Stomach smooth muscle (tissue), 2 donors: ENCODE results near the gene ITGA5.
A peak's percentile ranks its signal among the peaks of the same experiment; 100 is the strongest.

Experiments
- H3K27ac ChIP-seq: one replicate; pipeline ENCODE4 v1.7.0; 2013; ENCODE audit warnings: mild to moderate bottlenecking, low read length, inconsistent platforms
- H3K27me3 ChIP-seq, 2 donors: one replicate each; pipeline ENCODE4 v1.7.0; 2013; ENCODE audit warnings: low read length in 2 of 2; ENCODE audit not compliant: insufficient read depth in 2 of 2, control insufficient read depth in 1 of 2
- H3K36me3 ChIP-seq, 2 donors: one replicate each; pipeline ENCODE4 v1.7.0; 2013; ENCODE audit warnings: low read length in 2 of 2; ENCODE audit not compliant: control insufficient read depth in 2 of 2, insufficient read depth in 2 of 2
- H3K4me1 ChIP-seq: one replicate; pipeline ENCODE4 v1.7.0; 2013; ENCODE audit warnings: low read length; ENCODE audit not compliant: control insufficient read depth, insufficient read depth
- H3K4me3 ChIP-seq, 2 donors: one replicate each; pipeline ENCODE4 v1.7.0; 2013; ENCODE audit warnings: low read length in 2 of 2
- H3K9ac ChIP-seq, 2 donors: one replicate each; pipeline ENCODE4 v1.7.0; 2013; ENCODE audit warnings: low read length in 2 of 2, mild to moderate bottlenecking in 1 of 2
- H3K9me3 ChIP-seq, 2 donors: one replicate each; pipeline ENCODE4 v1.7.0; 2013; ENCODE audit warnings: low read length in 2 of 2; ENCODE audit not compliant: control insufficient read depth in 2 of 2
- donor health status: healthy.
- donor health status: Pancreatic carcinoma.

The ITGA5 gene

GRCh38 chr12:54444206-54444605 is 25.1 kb upstream of the ITGA5 start:
- H3K9ac ChIP-seq: no peak overlapping the region
- H3K9me3 ChIP-seq: no peaks in the 10 kb centered on the region
- no peaks in the 10 kb centered on the region for H3K27me3 ChIP-seq
- no peaks in the 10 kb centered on the region for H3K36me3 ChIP-seq
- no peak overlapping the region for H3K27ac ChIP-seq
- H3K4me3 ChIP-seq: no peak overlapping the region
- peaks cover 14% of the 10 kb centered on the region for H3K4me1 ChIP-seq

- H3K4me1 ChIP-seq: peaks cover 14% of the 10 kb centered on the region
- no peak overlapping the region for H3K27ac ChIP-seq
- no peak overlapping the region for H3K4me3 ChIP-seq
- H3K9ac ChIP-seq: no peak overlapping the region
- no peaks in the 10 kb centered on the region for H3K27me3 ChIP-seq
- no peaks in the 10 kb centered on the region for H3K36me3 ChIP-seq
- no peaks in the 10 kb centered on the region for H3K9me3 ChIP-seq
Measured at GRCh38 chr12:54443446-54443845, 24.4 kb upstream of the ITGA5 start.

GRCh38 chr12:54442961-54443360 is 23.9 kb upstream of the ITGA5 start:
- Histone ChIP-seq H3K9me3 (no peaks in the 10 kb centered on the region), H3K9ac (no peak overlapping the region), H3K4me1 (peaks cover 14% of the 10 kb centered on the region), H3K27ac (no peak overlapping the region), H3K36me3 (no peaks in the 10 kb centered on the region), H3K27me3 (no peaks in the 10 kb centered on the region), H3K4me3 (no peak overlapping the region)

GRCh38 chr12:54442099-54442498 is 23.0 kb upstream of the ITGA5 start:
- H3K9me3 ChIP-seq: no peaks in the 10 kb centered on the region
- no peaks in the 10 kb centered on the region for H3K36me3 ChIP-seq
- peaks cover 14% of the 10 kb centered on the region for H3K4me1 ChIP-seq
- H3K27ac ChIP-seq: no peak overlapping the region
- H3K4me3 ChIP-seq: no peak overlapping the region
- H3K9ac ChIP-seq: no peak overlapping the region
- H3K27me3 ChIP-seq: no peaks in the 10 kb centered on the region

GRCh38 chr12:54439521-54440255 is 20.6 kb upstream of the ITGA5 start:
- no peaks in the 10 kb centered on the region for H3K9me3 ChIP-seq
- H3K36me3 ChIP-seq: no peaks in the 10 kb centered on the region
- no peaks in the 10 kb centered on the region for H3K27me3 ChIP-seq
- peak overlapping the region in 1 of 2 donors; percentile 36 for H3K9ac ChIP-seq
- peak overlapping the region; percentile 42 for H3K27ac ChIP-seq
- peak overlapping the region in 1 of 2 donors; percentile 1 for H3K4me3 ChIP-seq
- peaks cover 14% of the 10 kb centered on the region for H3K4me1 ChIP-seq

- Histone ChIP-seq H3K9ac (peak overlapping the region in 1 of 2 donors; percentile 36), H3K27ac (peak overlapping the region; percentile 42), H3K27me3 (no peaks in the 10 kb centered on the region)
Measured at GRCh38 chr12:54439096-54439495, 20.0 kb upstream of the ITGA5 start.

GRCh38 chr12:54438517-54438916 is 19.5 kb upstream of the ITGA5 start:
- Histone ChIP-seq H3K9me3 (no peaks in the 10 kb centered on the region), H3K9ac (no peak overlapping the region), H3K4me1 (peaks cover 14% of the 10 kb centered on the region), H3K27ac (no peak overlapping the region), H3K27me3 (no peaks in the 10 kb centered on the region), H3K36me3 (no peaks in the 10 kb centered on the region), H3K4me3 (no peak overlapping the region)

More at GRCh38 chr12:54439096-54439495, 20.0 kb upstream of the ITGA5 start:
- peaks cover 14% of the 10 kb centered on the region for H3K4me1 ChIP-seq
- H3K9me3 ChIP-seq: no peaks in the 10 kb centered on the region
- H3K4me3 ChIP-seq: peak overlapping the region in 1 of 2 donors; percentile 1
- no peaks in the 10 kb centered on the region for H3K36me3 ChIP-seq

GRCh38 chr12:54437697-54438096 is 18.6 kb upstream of the ITGA5 start:
- Histone ChIP-seq H3K9ac (no peak overlapping the region), H3K27ac (no peak overlapping the region), H3K4me1 (peaks cover 13% of the 10 kb centered on the region), H3K9me3 (no peaks in the 10 kb centered on the region), H3K36me3 (peaks cover 0 to under 1% of the 10 kb centered on the region in 2 donors), H3K4me3 (no peak overlapping the region), H3K27me3 (no peaks in the 10 kb centered on the region)

GRCh38 chr12:54437243-54437642 is 18.2 kb upstream of the ITGA5 start:
- H3K36me3 ChIP-seq: peaks cover 0 to 2% of the 10 kb centered on the region in 2 donors
- H3K27ac ChIP-seq: no peak overlapping the region
- H3K9me3 ChIP-seq: no peaks in the 10 kb centered on the region
- no peak overlapping the region for H3K9ac ChIP-seq
- H3K27me3 ChIP-seq: no peaks in the 10 kb centered on the region
- H3K4me3 ChIP-seq: no peak overlapping the region
- peaks cover 12% of the 10 kb centered on the region for H3K4me1 ChIP-seq

GRCh38 chr12:54432815-54433164 is 13.7 kb upstream of the ITGA5 start:
- H3K9me3 ChIP-seq: no peaks in the 10 kb centered on the region
- H3K9ac ChIP-seq: no peak overlapping the region
- H3K27me3 ChIP-seq: no peaks in the 10 kb centered on the region
- peaks cover 0 to 2% of the 10 kb centered on the region in 2 donors for H3K36me3 ChIP-seq
- H3K4me3 ChIP-seq: no peak overlapping the region
- H3K27ac ChIP-seq: peak overlapping the region; percentile 58
- H3K4me1 ChIP-seq: peaks cover 22% of the 10 kb centered on the region
